ENCODE data around the gene LETM1. TPM values are rescaled to one million over a fixed set of nuclear protein-coding genes. Genes with fewer than 3 reads are reported as not detected.

LETM1 gene
- total RNA-seq, 1 experiment from 2014 or later, result 67.3 TPM

- no peak overlapping the region for H2AFZ ChIP-seq (ENCODE audit: low read depth, low read length, poor library complexity, severe bottlenecking)
- intact Hi-C loops (cut with micrococcal nuclease), result no loop called here
- H3K4me2 ChIP-seq (ENCODE audit: low read length), result peak overlapping the region; percentile 62
- no peak for TF ChIP-seq SP1 (IDR thresholded peaks at IDR 0.05; ENCODE audit: low read depth)
- no peak for TF ChIP-seq CBX3 (IDR thresholded peaks at IDR 0.05; ENCODE audit: low read depth)
- TF ChIP-seq, protein P1, sequence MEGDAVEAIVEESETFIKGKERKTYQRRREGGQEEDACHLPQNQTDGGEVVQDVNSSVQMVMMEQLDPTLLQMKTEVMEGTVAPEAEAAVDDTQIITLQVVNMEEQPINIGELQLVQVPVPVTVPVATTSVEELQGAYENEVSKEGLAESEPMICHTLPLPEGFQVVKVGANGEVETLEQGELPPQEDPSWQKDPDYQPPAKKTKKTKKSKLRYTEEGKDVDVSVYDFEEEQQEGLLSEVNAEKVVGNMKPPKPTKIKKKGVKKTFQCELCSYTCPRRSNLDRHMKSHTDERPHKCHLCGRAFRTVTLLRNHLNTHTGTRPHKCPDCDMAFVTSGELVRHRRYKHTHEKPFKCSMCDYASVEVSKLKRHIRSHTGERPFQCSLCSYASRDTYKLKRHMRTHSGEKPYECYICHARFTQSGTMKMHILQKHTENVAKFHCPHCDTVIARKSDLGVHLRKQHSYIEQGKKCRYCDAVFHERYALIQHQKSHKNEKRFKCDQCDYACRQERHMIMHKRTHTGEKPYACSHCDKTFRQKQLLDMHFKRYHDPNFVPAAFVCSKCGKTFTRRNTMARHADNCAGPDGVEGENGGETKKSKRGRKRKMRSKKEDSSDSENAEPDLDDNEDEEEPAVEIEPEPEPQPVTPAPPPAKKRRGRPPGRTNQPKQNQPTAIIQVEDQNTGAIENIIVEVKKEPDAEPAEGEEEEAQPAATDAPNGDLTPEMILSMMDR (IDR thresholded peaks at IDR 0.05 in 2 of 3, conservative IDR thresholded peaks at IDR 0.05 in 1 of 3; ENCODE audit: borderline replicate concordance in 1 of 3, insufficient read depth in 1 of 3, low read depth in 2 of 3, low read length in 2 of 3), result peak in 2 of 3 experiments; percentile 37 to 42; a peak in 4 of 6 replicates
- TF ChIP-seq ZNF274 (IDR thresholded peaks at IDR 0.05; ENCODE audit: low read depth, low read length), result no peak
- TF ChIP-seq SIN3A (IDR thresholded peaks at IDR 0.05; ENCODE audit: low read depth), result no peak
- TF ChIP-seq REST (IDR thresholded peaks at IDR 0.05; ENCODE audit: low read depth), result no peak
- no peak for TF ChIP-seq TCF7L2 (IDR thresholded peaks at IDR 0.05; ENCODE audit: borderline replicate concordance, extremely low read depth, insufficient read depth, insufficient read length)
- TF ChIP-seq YY1 (IDR thresholded peaks at IDR 0.05; ENCODE audit: extremely low read depth, insufficient replicate concordance, low read depth, low read length), result no peak
- TF ChIP-seq JUND (IDR thresholded peaks at IDR 0.05), result no peak
- peak overlapping the region; percentile 2; the same call in 1 of the 2 replicates for H3K9ac ChIP-seq (ENCODE audit: low read length)
- peaks cover 38 to 40% of the 10 kb centered on the region in 2 experiments for H3K4me1 ChIP-seq (ENCODE audit: control insufficient read depth in 1 of 2, insufficient read depth in 2 of 2, low read length in 2 of 2)
- ChIA-PET RAD21 (ENCODE audit: low non-redundant PET in 1 of 2, low total read pairs in 2 of 2, uncharacterized antibody in 2 of 2, unreplicated experiment in 2 of 2) (interaction anchor here (0.6 to 0.7 kb wide), 6 partner anchors 14 to 604 kb away, joined by 3 to 7 read pairs (median 5); no protein-coding TSS in a partner anchor), CTCF (interaction anchor here (0.6 to 1.6 kb wide), 10 partner anchors 10 to 704 kb away, joined by 3 to 8 read pairs (median 4); partner anchors contain the start of gene FGFR3), POLR2A (interaction anchor here (0.6 to 1.2 kb wide), 2 partner anchors 27 to 546 kb away, joined by 5 to 7 read pairs; no protein-coding TSS in a partner anchor)
- H3K4me3 ChIP-seq (replicated peaks in 1 of 2; ENCODE audit: low read depth in 1 of 2, low read length in 2 of 2), result peak overlapping the region; percentile 29 to 37
- no peak for DNase-seq (ENCODE audit: low read depth, low spot score)
- no peaks in the 10 kb centered on the region for H3K9me3 ChIP-seq (ENCODE audit: control insufficient read depth in 1 of 2, insufficient read depth in 1 of 2, low read depth in 1 of 2, low read length in 2 of 2)
- H3K27ac ChIP-seq (ENCODE audit: low read depth, low read length), result peak overlapping the region; percentile 59; the same call in 1 of the 2 replicates
- H3K27me3 ChIP-seq (ENCODE audit: insufficient read depth, low read length), result no peaks in the 10 kb centered on the region
- no peaks in the 10 kb centered on the region for H3K9me2 ChIP-seq (ENCODE audit: insufficient read depth)
- no TSS peak for BruUV-seq (replicated peaks)
- peak; percentile 71 for ATAC-seq
- H3K36me3 ChIP-seq (ENCODE audit: control insufficient read depth in 1 of 2, insufficient read depth in 2 of 2, low read length in 2 of 2), result no peaks in the 10 kb centered on the region
- H3K79me2 ChIP-seq (ENCODE audit: insufficient read depth, low read length), result no peaks in the 10 kb centered on the region
- H4K20me1 ChIP-seq (ENCODE audit: insufficient read depth), result no peaks in the 10 kb centered on the region
Observed at GRCh38 chr4:1767770-1768366, 88.1 kb downstream of the LETM1 start.
